HG03095 (cell line): ENCODE data around the gene AOAH.
A peak's percentile ranks its signal among the peaks of the same experiment; 100 is the strongest.
"Not testable (repeated sequence)": the region's sequence is repeated elsewhere in the genome, so short reads cannot be mapped to it uniquely, and the experiment has no call there.

ENCODE experiments used
- ATAC-seq: cut with Tn5 transposase; IDR thresholded peaks from one replicate; pipeline ENCODE4 v1.9.1; 2021; ENCODE audit warnings: moderate library complexity; ENCODE audit not compliant: unreplicated experiment

The AOAH gene

DNA sequence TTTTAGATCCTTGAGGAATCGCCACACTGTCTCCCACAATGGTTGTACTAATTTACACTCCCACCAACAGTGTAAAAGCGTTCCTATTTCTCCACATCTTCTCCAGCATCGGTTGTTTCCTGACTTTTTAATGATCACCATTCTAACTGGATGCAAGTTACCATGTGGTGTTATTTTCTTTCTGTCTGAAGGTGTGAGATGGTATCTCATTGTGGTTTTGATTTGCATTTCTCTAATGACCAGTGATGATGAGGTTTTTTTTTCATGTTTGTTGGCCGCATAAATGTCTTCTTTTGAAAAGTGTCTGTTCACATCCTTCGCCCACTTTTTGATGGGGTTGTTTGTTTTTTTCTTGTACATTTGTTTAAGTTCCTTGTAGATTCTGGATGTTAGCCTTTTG, 20.4 kb downstream of the AOAH start:
- not testable (repeated sequence) for ATAC-seq

DNA sequence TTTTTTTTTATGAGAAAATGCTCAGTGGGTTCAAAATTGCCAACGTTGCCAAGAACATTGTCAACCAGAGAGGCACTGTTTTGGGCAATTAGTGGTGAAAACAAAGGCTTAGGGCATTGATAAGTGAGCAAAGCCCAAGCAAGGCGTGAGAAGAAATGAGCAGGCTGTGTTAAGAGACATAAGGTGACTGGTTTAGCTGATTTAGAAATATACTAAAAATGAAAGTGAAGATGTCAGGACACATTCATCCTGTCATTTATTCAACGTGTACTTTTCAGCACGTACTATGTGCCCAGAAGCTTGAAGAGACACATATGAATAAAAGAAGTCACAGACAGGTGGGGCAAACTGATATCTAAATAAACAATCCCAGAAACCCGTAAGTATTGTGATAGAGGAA, 31.8 kb downstream of the AOAH start:
- no peak for ATAC-seq

DNA sequence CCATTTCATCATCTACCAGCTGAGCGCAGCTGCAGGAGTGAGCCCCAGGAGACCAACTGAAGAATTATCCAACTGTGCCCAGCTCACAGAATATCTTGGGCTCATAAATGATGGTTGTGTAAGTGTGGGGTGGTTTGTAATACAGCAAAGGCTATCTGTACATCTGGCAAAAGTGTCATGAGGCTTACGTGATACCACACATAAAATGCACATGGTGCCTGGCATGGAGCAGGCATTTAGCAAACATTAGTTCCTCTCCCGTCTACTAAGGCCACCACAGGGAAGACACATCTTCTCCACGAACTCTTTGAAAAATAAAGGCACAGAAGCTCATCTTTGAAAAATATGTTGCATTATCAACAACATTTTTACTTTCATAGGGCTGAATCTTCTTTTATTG, 32.3 kb downstream of the AOAH start:
- ATAC-seq: no peak

DNA sequence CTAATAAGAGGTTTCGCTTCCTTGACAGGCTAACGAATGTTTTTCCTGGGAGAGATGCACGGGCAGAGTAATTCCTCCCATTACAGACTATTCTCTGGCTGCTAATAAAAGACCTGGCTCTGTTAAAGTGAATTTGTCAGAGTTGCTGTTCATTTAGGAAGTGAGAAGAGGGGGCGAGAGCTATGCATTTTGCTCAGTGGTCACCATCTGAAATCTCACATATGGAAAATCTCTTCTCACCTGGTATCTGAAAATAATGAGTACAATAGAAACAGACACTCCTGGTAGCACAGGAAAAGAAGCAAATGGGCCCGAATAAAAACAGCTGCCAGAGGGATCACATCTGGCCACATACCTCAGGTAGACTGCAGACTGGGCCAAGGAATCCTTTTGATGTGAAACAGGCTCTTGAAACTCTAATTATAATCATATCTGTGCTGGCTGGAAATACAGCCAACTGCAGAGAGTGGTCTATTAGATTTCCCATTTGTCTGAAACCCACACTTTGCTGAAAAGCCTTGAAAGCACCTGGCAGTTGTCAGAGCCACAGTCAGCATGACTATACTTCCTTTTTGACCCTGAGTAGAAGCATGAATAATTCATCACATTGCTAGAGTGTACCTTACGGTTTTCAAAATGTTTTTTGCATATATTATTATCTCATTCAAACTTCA, 33.6 kb downstream of the AOAH start:
- no peak for ATAC-seq

DNA sequence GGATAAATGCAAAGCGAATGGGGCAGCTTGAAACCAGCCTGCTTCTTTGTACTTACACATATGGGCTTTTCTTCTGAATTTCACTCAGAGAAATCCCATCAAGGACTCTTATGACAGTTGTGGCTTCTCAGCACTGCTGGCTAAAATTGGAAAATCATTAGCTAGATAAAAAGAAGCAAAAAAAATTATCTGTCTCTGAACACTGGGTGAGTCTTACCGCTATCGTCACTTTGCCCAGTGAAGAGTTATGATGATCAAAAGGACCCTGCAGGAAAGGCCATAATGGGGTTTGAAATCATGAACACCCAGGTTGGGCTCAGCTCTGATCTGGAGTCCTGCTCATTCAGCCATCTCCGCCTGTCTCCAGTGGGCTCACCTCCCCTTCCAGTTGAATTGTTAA, 34.3 kb downstream of the AOAH start:
- no peak for ATAC-seq

DNA sequence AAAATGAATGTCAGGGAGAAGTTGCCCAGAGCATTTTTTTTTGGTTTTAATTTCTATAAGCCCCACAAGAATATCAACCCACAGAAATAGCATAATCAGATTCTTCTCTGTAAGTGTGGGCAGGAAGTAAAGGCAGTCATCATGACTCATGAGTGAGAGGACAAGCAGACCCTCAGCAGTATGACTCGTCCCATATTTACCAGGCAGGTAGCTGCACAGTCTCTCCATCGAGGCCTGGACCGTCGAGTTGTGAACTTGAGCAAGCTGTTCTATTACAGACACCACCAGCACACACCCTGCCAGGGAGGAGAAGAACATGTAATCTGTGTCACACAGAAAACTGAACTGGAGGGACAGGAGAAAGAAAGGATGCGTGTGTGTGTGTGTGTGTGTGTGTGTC, 37.8 kb downstream of the AOAH start:
- ATAC-seq: no peak

DNA sequence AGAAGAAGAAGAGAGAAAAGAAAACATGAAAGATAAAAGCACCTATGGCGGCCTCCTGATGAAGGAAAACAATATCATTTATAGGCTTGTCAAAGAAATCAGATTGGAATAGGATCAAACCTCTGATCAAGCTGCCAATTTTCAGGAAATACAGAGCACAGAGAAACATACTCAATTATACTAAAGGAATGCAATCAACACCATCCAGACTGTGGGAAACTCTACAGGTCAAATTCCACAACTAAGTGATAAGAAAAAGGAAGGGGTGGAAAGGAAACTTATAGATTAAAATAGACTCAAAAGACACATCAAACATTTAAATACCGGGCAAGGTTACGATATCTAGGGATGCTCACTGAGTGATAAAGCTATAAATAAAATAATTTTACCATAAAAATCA, 39.3 kb downstream of the AOAH start:
- ATAC-seq: no peak

DNA sequence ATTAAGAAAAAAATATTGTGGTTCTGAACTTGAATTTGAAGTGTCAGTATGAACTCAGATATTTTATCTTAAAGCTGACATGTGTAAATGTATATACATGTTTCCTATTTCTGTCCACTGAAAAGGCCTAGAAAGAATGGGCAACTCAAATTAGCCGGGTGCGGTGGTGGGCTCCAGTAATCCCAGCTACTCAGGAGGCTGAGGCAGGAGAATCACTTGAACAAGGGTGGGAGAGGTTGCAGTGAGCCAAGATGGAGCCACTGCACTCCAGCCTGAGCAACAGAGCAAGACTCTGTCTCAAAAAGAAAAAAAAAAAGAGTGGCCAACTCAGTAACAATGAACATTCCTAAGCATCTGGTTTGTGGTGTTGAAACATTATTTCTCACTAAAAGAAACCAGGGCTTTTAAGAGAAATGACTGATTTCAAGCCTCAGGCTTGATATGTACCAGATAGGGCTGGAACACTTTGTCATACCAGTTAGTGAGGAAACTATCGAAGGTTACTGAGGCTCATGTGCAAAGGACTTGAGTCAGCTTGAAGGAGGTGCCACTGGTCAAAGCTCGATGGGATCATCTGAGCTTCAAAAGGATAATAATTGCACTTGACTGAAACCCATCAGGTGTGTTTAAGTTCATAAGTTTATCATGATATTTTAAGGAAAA, 40.5 kb downstream of the AOAH start:
- no peak for ATAC-seq

DNA sequence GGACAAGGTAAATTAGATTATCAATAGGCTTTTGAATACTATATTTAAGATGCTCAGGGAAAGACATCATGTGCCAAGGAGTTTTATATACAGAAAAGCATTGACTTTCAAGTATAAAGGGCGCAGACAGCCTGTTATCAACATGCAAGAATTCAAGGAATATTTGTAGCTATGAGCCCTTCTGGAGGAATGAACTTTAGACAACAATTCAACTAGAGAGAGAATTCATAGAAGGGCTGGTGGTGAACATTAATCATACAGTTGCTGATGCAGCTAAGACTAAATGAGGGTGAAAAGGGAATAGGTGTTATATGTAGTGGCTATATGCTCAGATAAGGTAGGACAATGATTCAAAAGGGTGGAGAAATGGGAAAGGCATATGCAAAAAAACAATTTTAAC, 41.2 kb downstream of the AOAH start:
- no peak for ATAC-seq

DNA sequence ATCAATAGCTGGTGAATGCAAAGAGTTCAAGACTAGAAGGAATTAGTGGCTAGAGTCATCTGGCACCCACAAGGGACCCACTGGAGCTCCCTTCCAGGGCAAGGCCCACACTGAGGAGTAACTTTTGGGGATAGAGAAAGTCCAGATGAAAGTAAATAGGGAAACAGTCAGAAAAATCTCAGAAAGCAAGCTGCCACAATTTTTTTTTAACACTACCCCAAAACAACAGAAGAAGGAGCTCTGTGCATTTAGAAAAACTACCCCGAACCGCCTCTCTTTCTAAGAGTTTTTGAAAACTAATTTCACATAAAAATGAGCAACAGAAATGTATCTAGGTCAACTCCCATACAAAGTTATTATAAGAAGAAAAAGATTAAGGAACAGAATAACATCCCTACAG, 42.2 kb downstream of the AOAH start:
- ATAC-seq: no peak

DNA sequence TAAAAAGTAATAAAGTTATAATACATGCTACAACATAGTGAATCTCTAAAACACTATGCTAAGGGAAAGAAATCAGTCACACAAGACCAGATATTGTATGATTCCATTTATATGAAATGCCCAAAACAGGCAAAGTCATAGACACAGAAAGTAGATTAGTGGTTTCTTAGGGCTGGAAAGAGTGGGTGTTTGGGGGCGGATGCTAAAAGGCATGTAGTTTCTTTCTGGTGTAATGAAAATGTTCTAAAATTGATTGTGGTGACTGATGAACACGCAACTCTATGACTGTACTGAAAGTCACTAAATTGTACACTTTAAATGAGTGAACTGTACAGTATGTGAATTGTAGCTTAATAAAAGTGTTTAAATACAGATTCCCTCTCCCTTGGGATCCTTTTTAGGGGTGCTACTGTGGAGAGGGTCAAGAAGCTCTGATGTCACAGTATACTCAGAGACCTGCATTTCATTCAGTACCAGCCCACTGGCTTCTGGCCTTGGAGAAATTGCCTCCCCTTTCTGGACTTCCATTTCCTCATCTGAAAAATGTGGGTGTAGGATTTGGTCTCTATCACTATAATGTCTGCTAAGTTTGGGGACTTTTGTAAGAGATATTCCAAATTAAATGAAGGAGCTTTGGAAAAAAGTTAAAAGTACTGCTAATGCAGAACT, 46.4 kb downstream of the AOAH start:
- ATAC-seq: no peak

DNA sequence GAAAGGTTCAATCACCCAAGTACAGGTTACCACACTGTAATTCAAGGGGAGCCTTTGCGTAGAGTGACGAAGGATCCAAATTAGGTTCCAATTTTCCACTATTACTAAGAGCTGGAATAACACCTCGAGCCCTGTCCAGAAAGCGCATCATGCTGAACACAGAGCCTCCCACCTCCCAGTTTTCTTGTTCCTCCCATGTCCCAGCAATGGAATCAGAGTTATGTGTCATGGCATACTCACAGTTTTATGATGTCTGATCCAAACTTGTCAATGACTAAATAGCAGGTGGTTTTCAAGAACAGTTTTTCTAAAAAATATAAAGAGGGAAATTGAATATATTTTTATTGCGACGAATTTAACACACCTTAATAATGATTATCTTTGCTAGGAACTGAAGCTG, 50.6 kb downstream of the AOAH start:
- ATAC-seq: no peak

DNA sequence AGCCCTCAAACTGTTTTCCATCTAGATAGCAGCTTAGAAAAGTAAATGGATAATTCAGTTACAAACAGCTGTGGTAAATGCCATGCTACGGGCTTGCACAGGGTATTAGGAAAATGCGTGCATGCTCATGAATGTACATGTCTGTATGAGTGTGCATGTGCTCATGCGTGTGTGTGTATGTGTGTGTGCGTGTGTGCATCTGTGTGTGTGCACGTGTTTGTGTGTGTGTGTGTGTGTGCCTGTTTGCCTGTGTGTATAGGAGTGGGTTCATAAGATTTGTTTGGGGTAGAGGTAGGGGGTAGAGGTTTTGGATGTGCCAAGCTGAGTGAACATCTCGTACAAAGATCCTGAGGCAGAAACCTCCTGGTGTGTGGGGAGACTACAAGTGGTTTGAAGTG, 52.9 kb downstream of the AOAH start:
- no peak for ATAC-seq

DNA sequence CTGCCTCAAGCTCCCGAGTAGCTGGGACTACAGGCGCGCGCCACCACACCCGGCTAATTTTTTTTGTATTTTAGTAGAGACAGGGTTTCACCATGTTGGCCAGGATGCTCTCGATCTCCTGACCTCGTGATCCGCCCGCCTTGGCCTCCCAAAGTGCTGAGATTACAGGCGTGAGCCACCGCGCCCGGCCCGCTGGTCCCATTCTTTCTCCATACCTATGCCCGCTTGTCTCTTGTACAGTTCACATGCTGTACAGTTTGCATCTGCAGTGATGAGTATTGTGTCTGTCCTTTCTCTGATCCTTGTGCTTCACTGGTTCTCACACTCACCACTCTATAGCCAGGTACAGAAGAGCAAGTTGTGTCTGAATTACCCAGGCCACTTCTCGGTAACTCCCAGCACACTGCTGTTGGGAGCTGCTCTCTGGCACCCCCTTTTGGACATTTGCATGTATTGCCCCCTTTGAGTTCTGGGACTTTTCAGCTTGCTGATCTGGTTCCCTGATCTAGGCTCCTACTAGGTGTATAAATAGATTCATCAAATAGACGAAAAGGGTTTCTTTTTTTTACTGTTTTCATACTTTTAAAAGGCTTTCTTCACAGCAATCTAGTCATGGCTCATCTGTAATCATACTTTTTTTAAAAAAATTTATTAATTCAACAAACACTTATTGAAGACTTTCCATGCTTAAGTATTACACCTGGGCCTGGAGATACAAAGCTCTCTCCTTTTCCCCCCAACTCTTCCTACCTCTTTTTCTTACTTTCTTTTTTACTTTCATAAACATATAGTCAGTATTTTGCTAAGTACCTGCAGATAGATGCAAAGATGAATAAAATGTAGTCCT, 53.5 kb downstream of the AOAH start:
- peak; percentile 65 for ATAC-seq

DNA sequence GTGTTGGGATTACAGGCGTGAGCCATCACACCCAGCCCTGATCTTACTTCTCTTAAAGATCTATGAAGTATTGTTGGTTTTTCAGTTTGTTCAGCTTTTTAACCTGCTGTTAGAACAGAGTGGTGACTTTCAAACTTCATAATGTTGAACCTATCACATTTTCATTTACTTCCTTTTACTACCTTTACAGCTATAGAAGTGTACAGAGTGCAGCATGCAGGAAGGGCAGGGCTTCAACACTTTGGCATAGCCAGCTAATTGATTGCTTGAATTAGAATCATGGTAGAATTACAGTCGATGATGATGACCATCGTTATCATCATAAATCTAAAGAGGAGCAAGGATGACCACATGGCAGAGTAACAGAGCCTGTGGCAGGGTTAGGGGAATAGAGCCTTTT, 55.5 kb downstream of the AOAH start:
- ATAC-seq: no peak

DNA sequence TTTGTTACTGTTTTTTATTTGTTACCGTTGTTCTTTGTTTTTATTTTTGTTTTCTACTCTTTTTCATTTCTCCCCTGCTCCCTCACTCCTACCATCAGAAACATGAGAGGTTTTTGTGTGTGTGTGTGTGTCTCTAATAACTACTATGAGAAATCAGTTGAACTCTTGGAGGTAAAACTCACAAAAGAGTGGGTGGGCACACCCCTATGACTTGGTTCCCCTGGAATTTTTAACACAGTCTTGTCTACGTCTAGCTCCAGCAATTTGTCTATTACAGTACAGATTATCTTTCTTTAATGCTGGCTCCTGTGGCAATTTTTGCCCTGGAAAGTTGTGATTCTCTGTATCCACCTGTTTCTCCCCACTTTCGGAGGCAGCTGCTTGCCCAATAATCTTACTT, 56.2 kb downstream of the AOAH start:
- no peak for ATAC-seq

DNA sequence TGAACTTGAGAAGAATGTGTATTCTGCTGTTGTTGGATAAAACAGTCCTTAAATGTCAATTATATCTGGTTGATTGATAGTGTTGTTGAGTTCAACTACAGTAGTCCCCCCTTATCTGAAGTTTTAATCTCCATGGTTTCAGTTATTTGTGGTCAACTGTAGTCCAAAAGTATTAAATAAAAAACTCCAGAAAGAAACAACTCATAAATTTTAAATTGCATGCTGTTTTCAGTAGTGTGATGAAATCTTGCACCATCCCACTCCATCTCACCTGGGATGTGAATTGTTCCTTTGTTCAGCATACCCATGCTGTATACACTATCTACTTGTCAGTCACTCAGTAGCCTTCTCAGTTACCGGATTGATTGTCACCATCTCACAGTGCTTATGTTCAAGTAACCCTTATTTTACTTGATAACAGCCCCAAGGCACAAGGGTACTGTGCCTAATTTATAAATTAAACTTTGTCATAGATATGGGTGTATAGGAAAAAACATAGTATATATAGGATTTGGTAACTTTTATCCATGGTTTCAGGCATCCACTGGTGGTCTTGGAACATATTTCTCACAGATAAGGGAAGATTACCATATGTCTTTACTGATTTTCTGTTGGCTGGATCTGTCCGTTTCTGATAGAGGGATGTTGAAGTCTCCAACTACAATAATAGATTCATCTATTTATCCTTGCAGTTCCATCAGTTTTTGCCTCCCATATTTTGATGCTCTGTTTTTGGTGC, 57.1 kb downstream of the AOAH start:
- ATAC-seq: no peak

DNA sequence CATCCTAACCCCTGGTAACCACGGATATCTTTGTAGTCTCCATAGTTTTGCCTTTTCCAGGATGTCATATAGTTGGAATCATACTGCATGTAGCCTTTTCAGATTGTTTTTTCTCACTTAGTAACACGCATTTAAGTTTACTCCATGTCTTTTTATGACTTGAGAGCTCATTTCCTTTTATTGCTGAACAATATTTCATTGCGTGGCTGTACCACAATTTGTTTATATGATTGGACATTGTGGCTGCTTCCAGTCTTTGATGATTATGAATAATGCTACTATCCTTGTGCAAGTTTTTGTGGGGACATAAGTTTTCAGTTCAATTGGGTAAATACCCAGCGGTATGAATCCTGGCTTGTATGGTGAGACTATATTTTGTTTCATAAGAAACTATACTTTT, 60.8 kb downstream of the AOAH start:
- no peak for ATAC-seq

DNA sequence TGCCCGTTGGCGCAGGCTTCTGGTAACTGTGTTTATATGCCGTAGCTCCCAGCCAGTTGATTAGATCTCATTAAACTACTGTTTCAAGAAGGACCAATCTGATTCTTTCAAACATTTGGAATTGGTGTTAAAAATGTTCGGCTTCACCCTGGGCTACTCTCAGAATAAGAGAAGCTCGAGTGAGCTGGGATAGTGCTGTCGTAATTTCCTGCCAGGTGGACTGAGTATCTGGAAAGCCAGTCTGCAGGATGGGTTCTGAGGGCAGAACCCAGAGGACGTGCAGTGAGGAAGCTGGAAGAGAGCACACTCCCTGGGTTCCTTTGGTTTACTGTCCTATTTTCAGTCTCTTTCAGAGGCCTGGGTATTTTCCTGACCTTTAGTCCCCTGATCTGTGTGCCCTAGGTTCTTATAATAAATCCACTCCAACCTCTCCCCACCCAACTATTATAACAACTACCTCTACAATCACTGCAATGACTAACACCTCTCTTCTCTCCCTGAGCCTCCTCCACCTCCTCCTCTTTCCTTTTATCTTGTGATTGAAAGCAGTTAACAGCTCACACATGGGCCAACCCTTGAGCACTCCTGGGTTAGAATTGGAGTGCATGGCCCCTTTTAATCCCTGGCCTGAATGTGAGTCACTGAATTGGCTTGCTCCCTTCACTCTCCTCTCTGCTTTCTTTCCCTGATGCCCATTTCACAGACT, 63.0 kb downstream of the AOAH start:
- no peak for ATAC-seq

DNA sequence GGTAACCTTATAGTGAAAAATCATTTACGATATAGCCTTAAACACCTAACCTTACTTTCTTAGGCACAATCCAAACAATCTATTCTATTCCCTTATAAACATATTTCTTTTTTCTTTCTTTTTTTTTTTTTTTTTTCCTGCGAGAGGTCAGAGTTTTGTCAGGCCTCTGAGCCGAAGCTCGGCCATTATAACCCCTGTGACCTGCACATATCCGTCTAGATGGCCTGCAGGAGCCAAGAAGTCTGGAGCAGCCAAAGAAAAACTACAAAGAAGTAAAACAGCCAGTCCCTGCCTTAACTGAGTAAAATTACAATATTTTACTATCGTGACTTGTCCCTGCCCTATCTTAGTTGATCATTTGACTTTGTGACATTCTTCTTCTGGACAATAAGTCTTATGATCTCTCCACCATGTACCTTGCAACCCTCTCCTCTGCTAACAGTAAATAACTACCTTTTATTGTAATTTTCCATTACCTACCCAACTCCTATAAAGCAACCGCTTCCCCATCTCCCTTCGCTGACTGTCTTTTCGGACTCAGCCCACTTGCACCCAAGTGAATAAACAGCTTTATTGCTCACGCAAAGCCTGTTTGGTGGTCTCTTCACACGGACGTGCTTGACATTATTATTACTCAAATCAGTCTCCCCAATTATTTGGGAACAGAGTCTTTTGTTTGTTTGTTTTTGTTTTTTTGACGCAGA, 64.5 kb downstream of the AOAH start:
- ATAC-seq: no peak
